Measurements from ENCODE around the gene PRKAG2. TPM values are rescaled to one million over a fixed set of nuclear protein-coding genes. Genes with fewer than 3 reads are reported as not detected.
A peak's percentile ranks its signal among the peaks of the same experiment; 100 is the strongest.

Gene PRKAG2
- total RNA-seq, 1 experiment from 2014 or later = 73.9 TPM

GRCh38 chr7:151647874-151648273 is 229.0 kb downstream of the PRKAG2 start:
- no TSS peak for BruUV-seq (replicated peaks)

GRCh38 chr7:151647006-151647405 is 229.9 kb downstream of the PRKAG2 start:
- H3K27me3 Mint-ChIP-seq (ENCODE audit: insufficient read depth, unreplicated experiment) = no peaks in the 10 kb centered on the region
- no peak for DNase-seq (ENCODE audit: unreplicated experiment)
- intact Hi-C loops (cut with micrococcal nuclease) = no loop called here
- no peak overlapping the region for H3K27ac Mint-ChIP-seq (ENCODE audit: low read depth, unreplicated experiment)
- H3K4me1 Mint-ChIP-seq (ENCODE audit: insufficient read depth, unreplicated experiment) = peaks cover 34% of the 10 kb centered on the region
- ChIA-PET CTCF (interaction anchor here (0.6 kb wide), 1 partner anchor 16 kb away, joined by 3 read pairs; no protein-coding TSS in a partner anchor), POLR2A (interaction anchor here (0.6 to 6.2 kb wide), 6 partner anchors 14 to 500 kb away, joined by 3 to 83 read pairs (median 3); no protein-coding TSS in a partner anchor)
- no peak for TF ChIP-seq CTCF (IDR thresholded peaks at IDR 0.05; ENCODE audit: unreplicated experiment)
- no TSS peak for BruUV-seq (replicated peaks)
- no peak overlapping the region for H3K4me3 Mint-ChIP-seq (ENCODE audit: unreplicated experiment)
- H3K36me3 Mint-ChIP-seq (ENCODE audit: insufficient read depth, unreplicated experiment) = peaks cover 6% of the 10 kb centered on the region
- H3K9me3 Mint-ChIP-seq (ENCODE audit: unreplicated experiment) = peaks cover 7% of the 10 kb centered on the region

More at GRCh38 chr7:151647874-151648273, 229.0 kb downstream of the PRKAG2 start:
- intact Hi-C loops (cut with micrococcal nuclease) = no loop called here
- no peak for DNase-seq (ENCODE audit: unreplicated experiment)
- Mint-ChIP-seq H3K27me3 (ENCODE audit: insufficient read depth, unreplicated experiment) (no peaks in the 10 kb centered on the region), H3K4me1 (ENCODE audit: insufficient read depth, unreplicated experiment) (peaks cover 34% of the 10 kb centered on the region), H3K27ac (ENCODE audit: low read depth, unreplicated experiment) (no peak overlapping the region), H3K9me3 (ENCODE audit: unreplicated experiment) (peaks cover 7% of the 10 kb centered on the region), H3K4me3 (ENCODE audit: unreplicated experiment) (no peak overlapping the region), H3K36me3 (ENCODE audit: insufficient read depth, unreplicated experiment) (peaks cover 6% of the 10 kb centered on the region)
- TF ChIP-seq CTCF (IDR thresholded peaks at IDR 0.05; ENCODE audit: unreplicated experiment) = no peak
- CTCF ChIA-PET = interaction anchor here (1.2 kb wide), 1 partner anchor 18 kb away, joined by 5 read pairs; no protein-coding TSS in a partner anchor
- POLR2A ChIA-PET = no interaction called here

DNA sequence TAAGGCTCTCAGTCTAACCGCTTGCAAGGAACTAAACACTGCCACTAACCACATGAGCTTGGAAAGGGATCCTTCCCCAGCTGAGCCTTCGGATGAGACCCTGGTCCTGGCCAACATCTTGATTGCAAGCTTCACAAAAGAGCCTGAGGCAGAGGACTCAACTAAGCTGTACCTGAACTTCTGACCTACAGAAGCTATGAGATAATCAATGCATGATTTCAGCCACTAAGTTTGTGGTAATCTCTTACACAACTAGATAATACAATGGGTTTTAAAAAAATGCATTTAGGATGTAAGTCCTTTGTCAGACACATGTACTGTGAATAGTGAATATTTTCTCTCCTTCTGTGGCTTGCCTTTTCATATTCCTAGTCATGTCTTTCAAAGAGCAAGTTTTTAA is 231.6 kb downstream of the PRKAG2 start:
- ChIA-PET POLR2A (interaction anchor here (1.0 to 6.2 kb wide), 5 partner anchors 13 to 83 kb away, joined by 3 to 83 read pairs (median 3); no protein-coding TSS in a partner anchor), CTCF (interaction anchor here (0.8 to 1.4 kb wide), 3 partner anchors 12 to 109 kb away, joined by 3 to 7 read pairs (median 5); no protein-coding TSS in a partner anchor)
- no peak for DNase-seq (ENCODE audit: unreplicated experiment)
- intact Hi-C loops (cut with micrococcal nuclease) = no loop called here
- no TSS peak for BruUV-seq (replicated peaks)
- Mint-ChIP-seq H3K4me1 (ENCODE audit: insufficient read depth, unreplicated experiment) (peaks cover 24% of the 10 kb centered on the region), H3K36me3 (ENCODE audit: insufficient read depth, unreplicated experiment) (peaks cover 6% of the 10 kb centered on the region), H3K27ac (ENCODE audit: low read depth, unreplicated experiment) (peak overlapping the region; percentile 79), H3K4me3 (ENCODE audit: unreplicated experiment) (no peak overlapping the region), H3K9me3 (ENCODE audit: unreplicated experiment) (peaks cover 7% of the 10 kb centered on the region), H3K27me3 (ENCODE audit: insufficient read depth, unreplicated experiment) (no peaks in the 10 kb centered on the region)
- TF ChIP-seq CTCF (IDR thresholded peaks at IDR 0.05; ENCODE audit: unreplicated experiment) = no peak

DNA sequence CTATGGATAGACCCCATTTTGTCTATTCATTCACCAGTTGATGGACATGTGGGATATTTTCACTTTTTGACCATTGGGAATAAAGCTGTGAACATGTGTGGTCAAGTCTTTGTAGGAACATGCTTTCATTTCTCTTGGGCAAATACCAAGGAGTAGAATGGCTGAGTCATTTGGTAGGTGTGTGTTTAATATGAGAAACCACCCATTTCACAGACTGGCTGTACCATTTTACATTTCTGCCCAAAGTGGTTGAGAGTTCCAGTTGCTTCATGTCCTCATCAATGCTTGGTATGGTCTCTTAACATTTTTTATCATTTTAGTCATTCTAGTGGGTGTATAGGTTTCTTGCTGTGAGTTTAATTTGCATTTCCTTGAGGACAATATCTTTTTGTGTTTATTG is 232.4 kb downstream of the PRKAG2 start:
- H3K27ac Mint-ChIP-seq (ENCODE audit: low read depth, unreplicated experiment) = peak overlapping the region; percentile 79
- no peak for DNase-seq (ENCODE audit: unreplicated experiment)
- no TSS peak for BruUV-seq (replicated peaks)
- H3K4me3 Mint-ChIP-seq (ENCODE audit: unreplicated experiment) = no peak overlapping the region
- ChIA-PET POLR2A (interaction anchor here (1.1 to 6.2 kb wide), 4 partner anchors 12 to 33 kb away, joined by 3 to 83 read pairs (median 3); no protein-coding TSS in a partner anchor), CTCF (interaction anchor here (1.0 to 1.4 kb wide), 2 partner anchors 11 to 110 kb away, joined by 3 to 7 read pairs; no protein-coding TSS in a partner anchor)
- TF ChIP-seq CTCF (IDR thresholded peaks at IDR 0.05; ENCODE audit: unreplicated experiment) = no peak
- peaks cover 7% of the 10 kb centered on the region for H3K9me3 Mint-ChIP-seq (ENCODE audit: unreplicated experiment)
- no peaks in the 10 kb centered on the region for H3K27me3 Mint-ChIP-seq (ENCODE audit: insufficient read depth, unreplicated experiment)
- peaks cover 6% of the 10 kb centered on the region for H3K36me3 Mint-ChIP-seq (ENCODE audit: insufficient read depth, unreplicated experiment)
- intact Hi-C loops (cut with micrococcal nuclease) = no loop called here
- peaks cover 30% of the 10 kb centered on the region for H3K4me1 Mint-ChIP-seq (ENCODE audit: insufficient read depth, unreplicated experiment)
